Fibroblast of villous mesenchyme (primary cell): Measurements from ENCODE around the gene B4GALT2. TPM values are rescaled to one million over a fixed set of nuclear protein-coding genes. Genes with fewer than 3 reads are reported as not detected.
A peak's percentile ranks its signal among the peaks of the same experiment; 100 is the strongest.

Experiments used
- DNase-seq: peaks from one replicate; pipeline ENCODE4 v3.0.0-alpha.2; 2010; ENCODE audit warnings: low read depth
- H3K4me3 ChIP-seq: 2 replicates; pipeline ENCODE4 v1.5.1; 2011; ENCODE audit warnings: low read depth, mild to moderate bottlenecking, low read length
- CTCF ChIP-seq: IDR thresholded peaks from 2 replicates; pipeline ENCODE4 v1.5.1; 2012; ENCODE audit warnings: low read depth, mild to moderate bottlenecking, low read length; ENCODE audit not compliant: insufficient read depth
- total RNA-seq: library from RNA; depleted of rRNA; stranded (reverse); fragments of >200 nt; gene quantifications from 2 replicates; pipeline ENCODE4 v1.2.3, GENCODE V29; 2012

Gene B4GALT2
- total RNA-seq, 1 donor = 57.4 TPM

GRCh38 chr1:43969416-43969745 is 9.6 kb upstream of the B4GALT2 start:
- no peak for TF ChIP-seq CTCF
- peak overlapping the region; percentile 94 for H3K4me3 ChIP-seq
- DNase-seq = no peak

GRCh38 chr1:43969746-43970466 is 9.1 kb upstream of the B4GALT2 start, which contains the start of gene DPH2:
DPH2 (plus strand) TSS chr1:43970010; CDS start chr1:43970176, 166 bp downstream.
- peak; percentile 7 for TF ChIP-seq CTCF
- DNase-seq = peak; percentile 97

DNA sequence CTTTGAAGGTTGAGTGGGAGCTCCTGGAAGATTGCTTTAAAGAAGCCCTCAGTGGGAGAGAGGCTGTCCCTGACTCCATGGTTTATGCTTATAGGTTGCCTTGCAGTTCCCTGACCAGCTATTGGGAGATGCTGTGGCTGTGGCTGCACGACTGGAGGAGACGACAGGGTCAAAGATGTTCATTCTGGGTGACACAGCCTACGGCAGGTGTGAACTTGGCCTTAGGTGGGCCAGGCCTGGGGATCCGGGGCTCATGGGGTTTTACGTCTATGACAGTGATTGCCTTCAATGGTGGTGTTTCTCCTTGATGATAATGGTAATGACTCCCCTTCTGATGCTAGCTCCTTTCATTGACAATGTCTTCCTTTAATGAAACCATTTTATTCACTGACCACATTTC is 8.5 kb upstream of the B4GALT2 start:
- no peak for TF ChIP-seq CTCF

More at GRCh38 chr1:43969746-43970466, 9.1 kb upstream of the B4GALT2 start, which contains the start of gene DPH2:
- H3K4me3 ChIP-seq = peak within 1 kb of the TSS; percentile 94

DNA sequence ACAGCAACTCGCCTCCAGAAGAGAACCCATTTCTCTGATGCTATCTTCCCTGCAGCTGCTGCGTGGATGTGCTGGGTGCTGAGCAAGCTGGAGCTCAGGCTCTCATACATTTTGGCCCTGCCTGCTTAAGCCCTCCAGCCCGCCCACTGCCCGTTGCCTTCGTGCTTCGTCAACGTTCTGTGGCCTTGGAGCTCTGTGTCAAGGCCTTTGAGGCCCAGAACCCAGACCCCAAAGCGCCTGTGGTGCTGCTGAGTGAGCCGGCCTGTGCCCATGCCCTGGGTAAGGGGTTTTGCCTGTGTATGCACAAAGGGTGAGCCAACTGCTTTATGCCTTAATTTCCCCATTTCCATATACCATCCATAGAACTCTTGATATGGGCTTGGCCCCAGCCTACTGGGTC is 8.1 kb upstream of the B4GALT2 start:
- DNase-seq = no peak
- H3K4me3 ChIP-seq = no peak overlapping the region
- no peak for TF ChIP-seq CTCF

More for the DNA sequence above, 8.5 kb upstream of the B4GALT2 start:
- no peak for DNase-seq
- H3K4me3 ChIP-seq = peak overlapping the region; percentile 94

DNA sequence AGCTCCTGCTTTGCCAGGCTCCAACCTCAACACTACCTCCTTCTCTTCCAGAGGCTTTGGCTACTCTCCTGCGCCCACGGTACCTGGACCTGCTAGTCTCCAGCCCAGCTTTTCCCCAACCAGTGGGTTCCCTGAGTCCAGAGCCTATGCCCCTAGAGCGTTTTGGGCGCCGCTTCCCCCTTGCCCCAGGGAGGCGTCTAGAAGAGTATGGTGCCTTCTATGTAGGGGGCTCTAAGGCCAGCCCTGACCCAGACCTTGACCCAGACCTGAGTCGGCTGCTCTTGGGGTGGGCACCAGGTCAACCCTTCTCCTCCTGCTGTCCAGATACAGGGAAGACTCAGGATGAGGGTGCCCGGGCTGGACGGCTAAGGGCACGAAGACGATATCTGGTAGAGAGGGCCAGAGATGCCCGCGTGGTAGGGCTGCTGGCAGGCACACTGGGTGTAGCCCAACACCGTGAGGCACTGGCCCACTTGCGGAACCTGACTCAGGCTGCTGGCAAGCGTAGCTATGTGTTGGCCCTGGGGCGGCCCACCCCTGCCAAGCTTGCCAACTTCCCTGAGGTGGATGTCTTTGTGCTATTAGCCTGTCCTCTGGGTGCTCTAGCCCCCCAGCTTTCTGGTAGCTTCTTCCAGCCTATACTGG is 7.6 kb upstream of the B4GALT2 start:
- no peak for DNase-seq
- TF ChIP-seq CTCF = no peak
- H3K4me3 ChIP-seq = no peak overlapping the region

DNA sequence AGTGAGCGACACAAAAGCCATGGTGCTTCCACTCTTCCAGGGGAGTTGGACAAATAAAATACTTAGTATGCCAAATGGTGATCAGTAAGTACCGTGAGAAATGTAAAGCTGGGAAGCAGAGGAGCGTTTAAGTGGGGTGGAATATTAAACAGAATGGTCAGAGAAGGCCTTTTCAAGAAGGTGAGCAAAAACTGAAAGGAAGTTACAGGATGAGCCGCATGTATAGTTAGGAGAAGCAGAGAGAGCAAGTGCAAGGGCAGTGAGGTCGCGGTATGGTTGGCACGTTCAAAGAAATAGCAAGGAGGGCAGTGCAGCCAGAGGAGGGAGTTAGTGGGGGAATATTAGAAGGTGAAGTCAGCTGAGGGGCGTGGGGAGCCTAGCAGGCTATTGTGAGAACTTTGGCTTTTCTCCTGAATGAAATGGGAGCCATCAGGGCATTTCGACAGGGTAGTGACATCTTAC is 5.0 kb upstream of the B4GALT2 start:
- no peak for DNase-seq
- peak overlapping the region; percentile 94 for H3K4me3 ChIP-seq
- TF ChIP-seq CTCF = no peak
